Measurements from ENCODE around the gene MRPS27. TPM values are rescaled to one million over a fixed set of nuclear protein-coding genes. Genes with fewer than 3 reads are reported as not detected.

Gene MRPS27
- total and polyA plus RNA-seq, 9 of the 15 experiments (the other 6 are each of a cell fraction or from before 2014, with no cell fraction given): 73.6 to 144 (median 106) TPM

DNA sequence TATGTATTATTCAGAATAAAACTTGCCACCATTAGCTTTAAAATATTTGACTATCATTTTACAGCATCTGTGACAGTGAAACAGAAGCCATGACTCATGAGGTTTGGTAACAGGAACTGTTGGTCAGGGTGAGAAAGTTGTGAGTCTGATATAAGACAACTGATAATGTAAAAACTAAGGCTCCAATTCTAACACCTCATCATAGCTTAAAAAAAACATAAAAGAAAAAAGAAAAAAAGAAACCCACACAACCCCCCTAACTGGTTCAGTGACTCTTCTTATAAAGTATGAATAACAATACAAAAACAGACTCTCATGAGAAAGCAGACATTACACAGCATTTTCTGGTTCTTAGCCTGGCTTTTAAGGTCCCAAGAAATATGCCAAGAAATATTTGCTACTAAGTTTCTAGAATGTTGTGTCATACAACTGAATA, 85.8 kb downstream of the MRPS27 start (continued):
- TF ChIP-seq, protein P1, sequence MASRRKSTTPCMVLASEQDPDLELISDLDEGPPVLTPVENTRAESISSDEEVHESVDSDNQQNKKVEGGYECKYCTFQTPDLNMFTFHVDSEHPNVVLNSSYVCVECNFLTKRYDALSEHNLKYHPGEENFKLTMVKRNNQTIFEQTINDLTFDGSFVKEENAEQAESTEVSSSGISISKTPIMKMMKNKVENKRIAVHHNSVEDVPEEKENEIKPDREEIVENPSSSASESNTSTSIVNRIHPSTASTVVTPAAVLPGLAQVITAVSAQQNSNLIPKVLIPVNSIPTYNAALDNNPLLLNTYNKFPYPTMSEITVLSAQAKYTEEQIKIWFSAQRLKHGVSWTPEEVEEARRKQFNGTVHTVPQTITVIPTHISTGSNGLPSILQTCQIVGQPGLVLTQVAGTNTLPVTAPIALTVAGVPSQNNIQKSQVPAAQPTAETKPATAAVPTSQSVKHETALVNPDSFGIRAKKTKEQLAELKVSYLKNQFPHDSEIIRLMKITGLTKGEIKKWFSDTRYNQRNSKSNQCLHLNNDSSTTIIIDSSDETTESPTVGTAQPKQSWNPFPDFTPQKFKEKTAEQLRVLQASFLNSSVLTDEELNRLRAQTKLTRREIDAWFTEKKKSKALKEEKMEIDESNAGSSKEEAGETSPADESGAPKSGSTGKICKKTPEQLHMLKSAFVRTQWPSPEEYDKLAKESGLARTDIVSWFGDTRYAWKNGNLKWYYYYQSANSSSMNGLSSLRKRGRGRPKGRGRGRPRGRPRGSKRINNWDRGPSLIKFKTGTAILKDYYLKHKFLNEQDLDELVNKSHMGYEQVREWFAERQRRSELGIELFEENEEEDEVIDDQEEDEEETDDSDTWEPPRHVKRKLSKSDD (conservative IDR thresholded peaks at IDR 0.05; ENCODE audit: low read length): no peak
- no peak for TF ChIP-seq TSC22D4 (tag; IDR thresholded peaks at IDR 0.05)
- no peak for TF ChIP-seq PHTF2 (CRISPR knock-in tag; IDR thresholded peaks at IDR 0.05)
- peak; percentile 53; the same call in 1 of the 2 replicates for TF ChIP-seq DMBX1 (CRISPR knock-in tag; IDR thresholded peaks at IDR 0.05; ENCODE audit: borderline replicate concordance)
- no peak for TF ChIP-seq EHMT2 (IDR thresholded peaks at IDR 0.05)
- no peak for TF ChIP-seq RBM22 (IDR thresholded peaks at IDR 0.05; ENCODE audit: low read depth, low read length, poor library complexity, severe bottlenecking)
- TF ChIP-seq POLR3A (IDR thresholded peaks at IDR 0.05; ENCODE audit: borderline replicate concordance, extremely low read depth, insufficient read depth, insufficient read length): no peak
- TF ChIP-seq NRF1 (conservative IDR thresholded peaks at IDR 0.05 in 1 of 2, IDR thresholded peaks at IDR 0.05 in 1 of 2): no peak
- no peak for TF ChIP-seq DACH1 (IDR thresholded peaks at IDR 0.05; ENCODE audit: partially characterized antibody)
- TF ChIP-seq SAFB2 (IDR thresholded peaks at IDR 0.05; ENCODE audit: borderline replicate concordance, low read depth, low read length, severe bottlenecking): no peak
- no peak for TF ChIP-seq NR2F6 (CRISPR knock-in tag; IDR thresholded peaks at IDR 0.05)
- peak; percentile 95 for TF ChIP-seq ZNF316 (IDR thresholded peaks at IDR 0.05)
- TF ChIP-seq BRD9 (IDR thresholded peaks at IDR 0.05; ENCODE audit: low read depth, partially characterized antibody): peak; percentile 79
- TF ChIP-seq ETS2 (tag; IDR thresholded peaks at IDR 0.05; ENCODE audit: borderline replicate concordance, poor library complexity, severe bottlenecking): no peak
- TF ChIP-seq, protein P2, sequence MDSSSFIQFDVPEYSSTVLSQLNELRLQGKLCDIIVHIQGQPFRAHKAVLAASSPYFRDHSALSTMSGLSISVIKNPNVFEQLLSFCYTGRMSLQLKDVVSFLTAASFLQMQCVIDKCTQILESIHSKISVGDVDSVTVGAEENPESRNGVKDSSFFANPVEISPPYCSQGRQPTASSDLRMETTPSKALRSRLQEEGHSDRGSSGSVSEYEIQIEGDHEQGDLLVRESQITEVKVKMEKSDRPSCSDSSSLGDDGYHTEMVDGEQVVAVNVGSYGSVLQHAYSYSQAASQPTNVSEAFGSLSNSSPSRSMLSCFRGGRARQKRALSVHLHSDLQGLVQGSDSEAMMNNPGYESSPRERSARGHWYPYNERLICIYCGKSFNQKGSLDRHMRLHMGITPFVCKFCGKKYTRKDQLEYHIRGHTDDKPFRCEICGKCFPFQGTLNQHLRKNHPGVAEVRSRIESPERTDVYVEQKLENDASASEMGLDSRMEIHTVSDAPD (CRISPR knock-in tag; IDR thresholded peaks at IDR 0.05): no peak
- TF ChIP-seq, protein P3, sequence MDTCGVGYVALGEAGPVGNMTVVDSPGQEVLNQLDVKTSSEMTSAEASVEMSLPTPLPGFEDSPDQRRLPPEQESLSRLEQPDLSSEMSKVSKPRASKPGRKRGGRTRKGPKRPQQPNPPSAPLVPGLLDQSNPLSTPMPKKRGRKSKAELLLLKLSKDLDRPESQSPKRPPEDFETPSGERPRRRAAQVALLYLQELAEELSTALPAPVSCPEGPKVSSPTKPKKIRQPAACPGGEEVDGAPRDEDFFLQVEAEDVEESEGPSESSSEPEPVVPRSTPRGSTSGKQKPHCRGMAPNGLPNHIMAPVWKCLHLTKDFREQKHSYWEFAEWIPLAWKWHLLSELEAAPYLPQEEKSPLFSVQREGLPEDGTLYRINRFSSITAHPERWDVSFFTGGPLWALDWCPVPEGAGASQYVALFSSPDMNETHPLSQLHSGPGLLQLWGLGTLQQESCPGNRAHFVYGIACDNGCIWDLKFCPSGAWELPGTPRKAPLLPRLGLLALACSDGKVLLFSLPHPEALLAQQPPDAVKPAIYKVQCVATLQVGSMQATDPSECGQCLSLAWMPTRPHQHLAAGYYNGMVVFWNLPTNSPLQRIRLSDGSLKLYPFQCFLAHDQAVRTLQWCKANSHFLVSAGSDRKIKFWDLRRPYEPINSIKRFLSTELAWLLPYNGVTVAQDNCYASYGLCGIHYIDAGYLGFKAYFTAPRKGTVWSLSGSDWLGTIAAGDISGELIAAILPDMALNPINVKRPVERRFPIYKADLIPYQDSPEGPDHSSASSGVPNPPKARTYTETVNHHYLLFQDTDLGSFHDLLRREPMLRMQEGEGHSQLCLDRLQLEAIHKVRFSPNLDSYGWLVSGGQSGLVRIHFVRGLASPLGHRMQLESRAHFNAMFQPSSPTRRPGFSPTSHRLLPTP (IDR thresholded peaks at IDR 0.05; ENCODE audit: borderline replicate concordance, extremely low read depth, insufficient read length): no peak
- TF ChIP-seq ZBTB11 (CRISPR knock-in tag; IDR thresholded peaks at IDR 0.05): no peak; a peak in 1 of 6 replicates
- no peak for TF ChIP-seq RFX1 (IDR thresholded peaks at IDR 0.05)
